Measurements from ENCODE around the gene GPC4. TPM values are rescaled to one million over a fixed set of nuclear protein-coding genes. Genes with fewer than 3 reads are reported as not detected.

GPC4 gene
- total and polyA plus RNA-seq, 4 donors, result 12.5 to 32.7 (median 21.9) TPM

- peak; percentile 53 to 79 for DNase-seq
- no peaks in the 10 kb centered on the region for H3K9me3 ChIP-seq (ENCODE audit: control insufficient read depth, low read length)
- no peaks in the 10 kb centered on the region for H3K4me1 ChIP-seq (ENCODE audit: control insufficient read depth in 1 of 2, insufficient read depth in 2 of 2, low read length in 2 of 2)
- H3K36me3 ChIP-seq (ENCODE audit: control insufficient read depth in 1 of 2, insufficient read depth in 2 of 2, low read length in 1 of 2), result no peaks in the 10 kb centered on the region
- peak overlapping the region; percentile 42 to 71 for H3K4me3 ChIP-seq (ENCODE audit: low read length in 2 of 2)
- 0 to 38% methylated on average over 71 to 93 of the region's 93 CpGs for whole genome bisulfite sequencing, 2 donors
- H3K27ac ChIP-seq (ENCODE audit: low read depth in 1 of 2, low read length in 2 of 2), result peak overlapping the region in 1 of 2 donors; percentile 50
- intact Hi-C loops (cut with DNase I), result loop anchor here in 1 of 2 donors (5.0 to 10.0 kb wide), 3 partner anchors 77 to 240 kb away; no protein-coding TSS in a partner anchor
- ATAC-seq (ENCODE audit: low FRiP score), result peak; percentile 63
- H3K27me3 ChIP-seq (ENCODE audit: control insufficient read depth in 1 of 2, insufficient read depth in 2 of 2, low read length in 1 of 2), result no peaks in the 10 kb centered on the region
Observed at GRCh38 chrX:133414406-133415275, 648 bp downstream of the GPC4 start.

- ATAC-seq (ENCODE audit: low FRiP score) (no peak), DNase-seq (peak; percentile 49 to 77)
- Histone ChIP-seq H3K36me3 (ENCODE audit: control insufficient read depth in 1 of 2, insufficient read depth in 2 of 2, low read length in 1 of 2) (no peaks in the 10 kb centered on the region), H3K27ac (ENCODE audit: low read depth in 1 of 2, low read length in 2 of 2) (peak overlapping the region in 1 of 2 donors; percentile 25), H3K4me1 (ENCODE audit: control insufficient read depth in 1 of 2, insufficient read depth in 2 of 2, low read length in 2 of 2) (no peaks in the 10 kb centered on the region), H3K27me3 (ENCODE audit: control insufficient read depth in 1 of 2, insufficient read depth in 2 of 2, low read length in 1 of 2) (no peaks in the 10 kb centered on the region), H3K9me3 (ENCODE audit: control insufficient read depth, low read length) (no peaks in the 10 kb centered on the region), H3K4me3 (ENCODE audit: low read length in 2 of 2) (peak overlapping the region; percentile 42 to 71)
- WGBS, 2 donors, result 3 to 23% methylated on average over 38 of the region's 38 CpGs
- intact Hi-C loops (cut with DNase I), result loop anchor here in 1 of 2 donors (5.0 to 10.0 kb wide), 3 partner anchors 76 to 241 kb away; no protein-coding TSS in a partner anchor
Observed at GRCh38 chrX:133413218-133413925, 1.9 kb downstream of the GPC4 start.

GRCh38 chrX:133412665-133413064 lies 2.6 kb downstream of the GPC4 start:
- no peaks in the 10 kb centered on the region for H3K27me3 ChIP-seq (ENCODE audit: control insufficient read depth in 1 of 2, insufficient read depth in 2 of 2, low read length in 1 of 2)
- WGBS, 2 donors, result 58 to 69% methylated on average over 5 of the region's 5 CpGs
- H3K4me3 ChIP-seq (ENCODE audit: low read length in 2 of 2), result no peak overlapping the region
- H3K36me3 ChIP-seq (ENCODE audit: control insufficient read depth in 1 of 2, insufficient read depth in 2 of 2, low read length in 1 of 2), result no peaks in the 10 kb centered on the region
- no peak for ATAC-seq (ENCODE audit: low FRiP score)
- DNase-seq, result no peak
- H3K4me1 ChIP-seq (ENCODE audit: control insufficient read depth in 1 of 2, insufficient read depth in 2 of 2, low read length in 2 of 2), result no peaks in the 10 kb centered on the region
- intact Hi-C loops (cut with DNase I), result loop anchor here in 1 of 2 donors (5.0 to 10.0 kb wide), 3 partner anchors 75 to 242 kb away; no protein-coding TSS in a partner anchor
- no peaks in the 10 kb centered on the region for H3K9me3 ChIP-seq (ENCODE audit: control insufficient read depth, low read length)
- peak overlapping the region in 1 of 2 donors; percentile 25 for H3K27ac ChIP-seq (ENCODE audit: low read depth in 1 of 2, low read length in 2 of 2)

GRCh38 chrX:133412246-133412645 lies 3.0 kb downstream of the GPC4 start:
- no peaks in the 10 kb centered on the region for H3K9me3 ChIP-seq (ENCODE audit: control insufficient read depth, low read length)
- intact Hi-C loops (cut with DNase I), result loop anchor here in 1 of 2 donors (5.0 to 10.0 kb wide), 3 partner anchors 75 to 243 kb away; no protein-coding TSS in a partner anchor
- H3K4me3 ChIP-seq (ENCODE audit: low read length in 2 of 2), result no peak overlapping the region
- WGBS, 2 donors, result 6 to 19% methylated on average over 3 of the region's 3 CpGs
- H3K27ac ChIP-seq (ENCODE audit: low read depth in 1 of 2, low read length in 2 of 2), result no peak overlapping the region
- DNase-seq (no peak), ATAC-seq (ENCODE audit: low FRiP score) (no peak)
- no peaks in the 10 kb centered on the region for H3K4me1 ChIP-seq (ENCODE audit: control insufficient read depth in 1 of 2, insufficient read depth in 2 of 2, low read length in 2 of 2)
- H3K36me3 ChIP-seq (ENCODE audit: control insufficient read depth in 1 of 2, insufficient read depth in 2 of 2, low read length in 1 of 2), result no peaks in the 10 kb centered on the region
- H3K27me3 ChIP-seq (ENCODE audit: control insufficient read depth in 1 of 2, insufficient read depth in 2 of 2, low read length in 1 of 2), result no peaks in the 10 kb centered on the region

- intact Hi-C loops (cut with DNase I), result loop anchor here in 1 of 2 donors (5.0 to 10.0 kb wide), 3 partner anchors 73 to 244 kb away; no protein-coding TSS in a partner anchor
- H3K9me3 ChIP-seq (ENCODE audit: control insufficient read depth, low read length), result no peaks in the 10 kb centered on the region
- DNase-seq, result no peak
- no peaks in the 10 kb centered on the region for H3K27me3 ChIP-seq (ENCODE audit: control insufficient read depth in 1 of 2, insufficient read depth in 2 of 2, low read length in 1 of 2)
- ATAC-seq (ENCODE audit: low FRiP score), result no peak
- no peaks in the 10 kb centered on the region for H3K4me1 ChIP-seq (ENCODE audit: control insufficient read depth in 1 of 2, insufficient read depth in 2 of 2, low read length in 2 of 2)
- no peaks in the 10 kb centered on the region for H3K36me3 ChIP-seq (ENCODE audit: control insufficient read depth in 1 of 2, insufficient read depth in 2 of 2, low read length in 1 of 2)
- no peak overlapping the region for H3K27ac ChIP-seq (ENCODE audit: low read depth in 1 of 2, low read length in 2 of 2)
- H3K4me3 ChIP-seq (ENCODE audit: low read length in 2 of 2), result no peak overlapping the region
- 22 to 24% methylated on average over 3 of the region's 3 CpGs for WGBS, 2 donors
Observed at GRCh38 chrX:133410550-133410949, 4.7 kb downstream of the GPC4 start.

- intact Hi-C loops (cut with DNase I), result no loop called here
- ATAC-seq (ENCODE audit: low FRiP score), result no peak
- Histone ChIP-seq H3K27me3 (ENCODE audit: control insufficient read depth in 1 of 2, insufficient read depth in 2 of 2, low read length in 1 of 2) (no peaks in the 10 kb centered on the region), H3K36me3 (ENCODE audit: control insufficient read depth in 1 of 2, insufficient read depth in 2 of 2, low read length in 1 of 2) (no peaks in the 10 kb centered on the region), H3K4me1 (ENCODE audit: control insufficient read depth in 1 of 2, insufficient read depth in 2 of 2, low read length in 2 of 2) (no peaks in the 10 kb centered on the region), H3K27ac (ENCODE audit: low read depth in 1 of 2, low read length in 2 of 2) (no peak overlapping the region), H3K9me3 (ENCODE audit: control insufficient read depth, low read length) (no peaks in the 10 kb centered on the region), H3K4me3 (ENCODE audit: low read length in 2 of 2) (no peak overlapping the region)
- no peak for DNase-seq
- 83 to 96% methylated on average over 4 of the region's 4 CpGs for WGBS, 2 donors
Observed at GRCh38 chrX:133405498-133406185, 9.6 kb downstream of the GPC4 start.

GRCh38 chrX:133403984-133404383 lies 11.3 kb downstream of the GPC4 start:
- Histone ChIP-seq H3K27ac (ENCODE audit: low read depth in 1 of 2, low read length in 2 of 2) (no peak overlapping the region), H3K27me3 (ENCODE audit: control insufficient read depth in 1 of 2, insufficient read depth in 2 of 2, low read length in 1 of 2) (no peaks in the 10 kb centered on the region), H3K36me3 (ENCODE audit: control insufficient read depth in 1 of 2, insufficient read depth in 2 of 2, low read length in 1 of 2) (no peaks in the 10 kb centered on the region), H3K9me3 (ENCODE audit: control insufficient read depth, low read length) (no peaks in the 10 kb centered on the region), H3K4me3 (ENCODE audit: low read length in 2 of 2) (no peak overlapping the region), H3K4me1 (ENCODE audit: control insufficient read depth in 1 of 2, insufficient read depth in 2 of 2, low read length in 2 of 2) (no peaks in the 10 kb centered on the region)
- DNase-seq (no peak), ATAC-seq (ENCODE audit: low FRiP score) (no peak)
- intact Hi-C loops (cut with DNase I), result no loop called here
- WGBS, 2 donors, result 87 to 99% methylated on average over 4 of the region's 4 CpGs

- Histone ChIP-seq H3K36me3 (ENCODE audit: control insufficient read depth in 1 of 2, insufficient read depth in 2 of 2, low read length in 1 of 2) (no peaks in the 10 kb centered on the region), H3K9me3 (ENCODE audit: control insufficient read depth, low read length) (no peaks in the 10 kb centered on the region), H3K4me1 (ENCODE audit: control insufficient read depth in 1 of 2, insufficient read depth in 2 of 2, low read length in 2 of 2) (no peaks in the 10 kb centered on the region), H3K4me3 (ENCODE audit: low read length in 2 of 2) (no peak overlapping the region), H3K27ac (ENCODE audit: low read depth in 1 of 2, low read length in 2 of 2) (no peak overlapping the region), H3K27me3 (ENCODE audit: control insufficient read depth in 1 of 2, insufficient read depth in 2 of 2, low read length in 1 of 2) (no peaks in the 10 kb centered on the region)
- intact Hi-C loops (cut with DNase I), result no loop called here
- DNase-seq (no peak), ATAC-seq (ENCODE audit: low FRiP score) (no peak)
- WGBS, 2 donors, result 42 to 53% methylated on average over 10 of the region's 10 CpGs
Observed at GRCh38 chrX:133402830-133403625, 12.3 kb downstream of the GPC4 start.

All from aorta (tissue), 5 donors.